ENCODE results near the gene SPAG16. TPM values are rescaled to one million over a fixed set of nuclear protein-coding genes. Genes with fewer than 3 reads are reported as not detected.

The SPAG16 gene
- 14.6 and 15.8 TPM in 2 replicates for total RNA-seq

DNA sequence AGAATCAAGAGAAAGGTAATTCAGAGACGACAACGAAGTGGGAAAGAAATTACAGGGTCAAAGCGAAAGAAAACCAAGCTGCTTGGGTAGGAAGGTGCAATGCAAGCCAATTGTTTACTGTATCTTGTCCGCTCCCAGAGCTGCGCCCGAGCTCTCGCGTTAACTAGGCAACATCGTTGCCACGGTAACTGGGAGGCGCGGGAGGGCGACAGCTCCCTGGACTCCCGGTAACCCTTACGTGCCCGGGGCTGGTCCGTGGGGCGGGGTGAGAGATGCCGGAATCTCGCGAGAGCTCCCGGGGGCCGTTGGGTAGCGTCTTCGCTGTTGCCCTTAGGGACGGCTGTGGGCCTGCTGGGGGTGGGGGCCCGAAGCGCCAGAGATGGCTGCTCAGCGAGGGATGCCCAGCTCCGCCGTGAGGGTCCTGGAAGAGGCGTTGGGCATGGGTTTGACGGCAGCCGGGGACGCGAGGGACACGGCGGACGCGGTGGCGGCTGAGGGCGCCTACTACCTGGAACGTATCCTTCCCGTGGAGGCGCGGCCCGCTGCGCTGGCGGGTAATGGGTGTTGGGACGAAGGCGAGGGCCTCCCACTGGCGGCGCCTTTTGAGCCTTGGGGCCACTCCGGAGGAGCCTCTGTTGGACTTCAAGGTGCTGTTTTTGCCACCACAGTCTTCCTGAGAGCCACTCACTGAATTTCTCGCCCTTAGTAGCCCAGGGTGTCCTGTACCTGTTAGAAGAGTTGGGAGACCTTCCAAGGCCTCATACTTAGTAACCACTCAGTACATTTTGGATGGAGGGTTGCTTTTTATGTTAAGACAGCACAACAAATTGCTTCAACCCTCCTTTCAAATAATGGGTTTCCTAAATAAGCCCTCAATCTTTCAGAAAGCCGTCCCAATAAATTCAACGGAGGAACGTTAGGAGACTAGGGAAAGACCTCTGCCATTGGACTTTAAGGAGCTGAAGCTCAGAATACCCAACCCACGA is at the start of gene SPAG16:
TSS of gene SPAG16 (plus strand) at position 360 of the 986 bp plus-strand sequence.

DNA sequence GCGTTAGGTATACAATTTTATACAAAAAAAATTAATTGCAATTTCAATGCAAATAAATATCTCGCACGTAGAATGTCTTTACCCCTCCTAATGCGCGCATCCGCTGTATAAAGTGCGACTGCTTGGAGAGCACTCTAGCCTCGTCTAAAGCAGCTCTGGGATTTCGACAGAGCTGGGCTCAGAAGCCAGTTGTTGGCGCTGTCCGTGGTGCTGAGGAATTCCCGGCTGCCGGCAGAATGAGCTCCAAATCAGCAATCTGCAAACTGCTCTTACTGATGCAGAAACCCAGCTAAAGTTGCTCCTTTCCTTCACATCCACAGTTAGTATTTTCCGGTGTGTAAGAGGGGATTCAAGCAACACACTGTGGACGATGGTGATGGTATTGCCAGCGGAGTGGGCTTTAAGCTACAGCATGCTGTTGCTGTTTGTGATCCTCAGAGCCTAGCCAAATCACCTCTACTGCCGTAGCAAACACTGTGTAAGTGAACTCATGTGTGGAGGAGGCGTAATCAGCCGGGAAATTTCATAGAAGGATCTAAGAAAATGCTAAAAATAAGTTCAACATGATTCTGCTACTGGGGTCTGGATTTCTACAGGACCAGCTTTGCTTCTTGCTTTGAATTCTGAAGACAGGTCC is 1126.8 kb downstream of the SPAG16 start, which contains the start of gene VWC2L:
TSS of gene VWC2L (plus strand) at position 137 of the 637 bp plus-strand sequence. CDS start 3,140 bp downstream, outside the sequence.

Other genes starting within 250 kb of the SPAG16 start
- gene IKZF2, start 132.9 kb upstream of the SPAG16 start, total RNA-seq, result 0.32 and 0.91 TPM in 2 replicates

Data from epithelial cell of umbilical artery (primary cell).